Mammary epithelial cell (primary cell): ENCODE measurements around the gene FAM229A.

Source experiments
- CTCF ChIP-seq, 2 donors: IDR thresholded peaks in 1 of 2; conservative IDR thresholded peaks in 1 of 2; 2 replicates each; pipeline ENCODE4 v1.5.1; 2011 to 2012; ENCODE audit warnings: inconsistent platforms in 2 of 2, low read length in 2 of 2, mild to moderate bottlenecking in 2 of 2, control low read depth in 1 of 2, low read depth in 1 of 2; ENCODE audit not compliant: insufficient read depth in 1 of 2; ENCODE audit errors: extremely low read depth in 1 of 2
- EZH2 ChIP-seq: IDR thresholded peaks from 2 replicates; pipeline ENCODE4 v1.6.1; 2012; ENCODE audit warnings: low read length, inconsistent platforms, borderline replicate concordance

- TF ChIP-seq CTCF (conservative IDR thresholded peaks at IDR 0.05 in 1 of 2, IDR thresholded peaks at IDR 0.05 in 1 of 2; ENCODE audit: extremely low read depth in 1 of 2, insufficient read depth in 1 of 2, low read depth in 1 of 2, low read length in 2 of 2) (no peak), EZH2 (no peak)
Observed at GRCh38 chr1:32349211-32349708, 13.0 kb downstream of the FAM229A start.
